Body of pancreas (tissue), 4 donors: ENCODE data around the gene DBX2.

Experiments
- CTCF ChIP-seq, 7 experiments: fragments of 450-650 bp in 4 of 7; fragments of 200-600 bp in 3 of 7; sonication (generic) in 3 of 7; IDR thresholded peaks; one replicate each; pipeline ENCODE4 v1.5.1; 2016 to 2019; ENCODE audit warnings: antibody characterized with exemption in 7 of 7
- POLR2A ChIP-seq, 3 donors: fragments of 450-650 bp; IDR thresholded peaks; one replicate each; pipeline ENCODE4 v1.6.1; 2016; ENCODE audit warnings: antibody characterized with exemption in 3 of 3, mild to moderate bottlenecking in 2 of 3

- TF ChIP-seq POLR2A (IDR thresholded peaks at IDR 0.05) (no peak), CTCF (IDR thresholded peaks at IDR 0.05) (no peak)
Observed at GRCh38 chr12:45076417-45077026, 25.6 kb upstream of the DBX2 start.
